Neural cell (in vitro differentiated cells): ENCODE data around the gene RGS13. TPM values are rescaled to one million over a fixed set of nuclear protein-coding genes. Genes with fewer than 3 reads are reported as not detected.

Source experiments
- H2AFZ ChIP-seq: fragments of 200-600, 300-800 bp; sonication (generic), shearing (Covaris generic); 2 replicates; pipeline ENCODE4 v1.6.0; 2014; ENCODE audit warnings: low read depth, mild to moderate bottlenecking, antibody characterized with exemption, low read length, moderate library complexity
- H3F3A ChIP-seq: fragments of 200-600 bp; shearing (Covaris generic); 2 replicates; pipeline ENCODE4 v1.6.1; 2016; ENCODE audit warnings: mild to moderate bottlenecking, moderate library complexity, mixed read lengths, antibody characterized with exemption, low read length; ENCODE audit not compliant: insufficient read depth, poor library complexity, severe bottlenecking
- H3K27ac ChIP-seq: fragments of 200-600, 300-800 bp; sonication (generic), shearing (Covaris generic); 2 replicates; pipeline ENCODE4 v1.5.1; 2014; ENCODE audit warnings: mild to moderate bottlenecking, low read length, moderate library complexity
- H3K27me3 ChIP-seq: fragments of 300-800, 200-600 bp; sonication (generic), shearing (Covaris generic); 2 replicates; pipeline ENCODE4 v1.6.0; 2014; ENCODE audit warnings: mild to moderate bottlenecking, low read depth, low read length, moderate library complexity; ENCODE audit not compliant: insufficient read depth
- H3K36me3 ChIP-seq: fragments of 300-800, 200-600 bp; sonication (generic), shearing (Covaris generic); 2 replicates; pipeline ENCODE4 v1.5.1; 2014; ENCODE audit warnings: mild to moderate bottlenecking, antibody characterized with exemption, low read length, moderate library complexity; ENCODE audit not compliant: insufficient read depth
- H3K4me2 ChIP-seq: fragments of 300-800, 200-600 bp; sonication (generic), shearing (Covaris generic); 2 replicates; pipeline ENCODE4 v1.6.0; 2014; ENCODE audit warnings: mild to moderate bottlenecking, low read length
- H3K4me3 ChIP-seq: fragments of 300-800, 200-600 bp; sonication (generic), shearing (Covaris generic); 2 replicates; pipeline ENCODE4 v1.5.1; 2014; ENCODE audit warnings: mild to moderate bottlenecking, low read length, moderate library complexity
- H3K79me2 ChIP-seq: fragments of 200-600 bp; shearing (Covaris generic); replicated peaks from 2 replicates; pipeline ENCODE4 v1.6.0; 2014; ENCODE audit warnings: mild to moderate bottlenecking, low read length, moderate library complexity; ENCODE audit not compliant: insufficient read depth
- H3K9ac ChIP-seq: fragments of 300-800, 200-600 bp; sonication (generic), shearing (Covaris generic); 2 replicates; pipeline ENCODE4 v1.6.1; 2016; ENCODE audit warnings: mild to moderate bottlenecking, low read length, mixed read lengths
- H3K9me2 ChIP-seq: fragments of 200-600 bp; shearing (Covaris generic); 2 replicates; pipeline ENCODE4 v1.6.1; 2016; ENCODE audit warnings: mild to moderate bottlenecking, low read length, mixed read lengths; ENCODE audit not compliant: insufficient read depth
- H3K9me3 ChIP-seq: fragments of 200-600, 300-800 bp; sonication (generic), shearing (Covaris generic); 2 replicates; pipeline ENCODE4 v1.6.1; 2016; ENCODE audit warnings: mild to moderate bottlenecking, mixed run types, low read length, moderate library complexity, mixed read lengths
- H4K20me1 ChIP-seq: fragments of 200-600 bp; shearing (Covaris generic); 2 replicates; pipeline ENCODE4 v1.6.1; 2016; ENCODE audit warnings: mild to moderate bottlenecking, mixed run types; ENCODE audit not compliant: insufficient read depth
- EP300 ChIP-seq: fragments of 450-650 bp; conservative IDR thresholded peaks from 2 replicates; pipeline ENCODE4 v1.6.1; 2014; ENCODE audit warnings: antibody characterized with exemption, mild to moderate bottlenecking, moderate library complexity; ENCODE audit not compliant: poor library complexity, severe bottlenecking
- EZH2 ChIP-seq: fragments of 200-600, 300-800 bp; shearing (Covaris generic), sonication (generic); IDR thresholded peaks from 2 replicates; pipeline ENCODE4 v1.6.1; 2014; ENCODE audit warnings: antibody characterized with exemption, low read length, borderline replicate concordance, mild to moderate bottlenecking; ENCODE audit not compliant: insufficient read depth, poor library complexity, severe bottlenecking
- MXI1 ChIP-seq: fragments of 450-650 bp; conservative IDR thresholded peaks from 2 replicates; pipeline ENCODE4 v1.6.1; 2014; ENCODE audit warnings: antibody characterized with exemption, mild to moderate bottlenecking; ENCODE audit not compliant: poor library complexity, severe bottlenecking
- POLR2AphosphoS5 ChIP-seq: IDR thresholded peaks from 2 replicates; pipeline ENCODE4 v1.6.1; 2012
- RAD21 ChIP-seq: fragments of 450-650 bp; conservative IDR thresholded peaks from 2 replicates; pipeline ENCODE4 v1.6.1; 2014; ENCODE audit warnings: antibody characterized with exemption, mild to moderate bottlenecking, moderate library complexity
- SMC3 ChIP-seq: fragments of 450-650 bp; conservative IDR thresholded peaks from 2 replicates; pipeline ENCODE4 v1.6.1; 2014; ENCODE audit warnings: antibody characterized with exemption, mild to moderate bottlenecking, moderate library complexity; ENCODE audit not compliant: poor library complexity
- TAF1 ChIP-seq: IDR thresholded peaks from 2 replicates; pipeline ENCODE4 v1.6.1; 2012; ENCODE audit warnings: low read depth
- polyA plus RNA-seq: library from polyadenylated mRNA; depleted of rRNA; stranded (reverse); fragments of >200 nt; gene quantifications from 2 replicates; pipeline ENCODE4 v1.2.3, GENCODE V29; 2014
- TF ChIP-seq, protein P1 (sequence below): fragments of 450-650 bp; IDR thresholded peaks from 2 replicates; pipeline ENCODE4 v1.5.1; 2014; ENCODE audit warnings: antibody characterized with exemption, mild to moderate bottlenecking, moderate library complexity; ENCODE audit not compliant: poor library complexity, severe bottlenecking
- TF ChIP-seq, protein P2 (sequence below): IDR thresholded peaks from 2 replicates; pipeline ENCODE4 v1.6.1; 2012; ENCODE audit warnings: borderline replicate concordance

Gene RGS13
- polyA plus RNA-seq, 1 donor from 2014 or later = not detected

DNA sequence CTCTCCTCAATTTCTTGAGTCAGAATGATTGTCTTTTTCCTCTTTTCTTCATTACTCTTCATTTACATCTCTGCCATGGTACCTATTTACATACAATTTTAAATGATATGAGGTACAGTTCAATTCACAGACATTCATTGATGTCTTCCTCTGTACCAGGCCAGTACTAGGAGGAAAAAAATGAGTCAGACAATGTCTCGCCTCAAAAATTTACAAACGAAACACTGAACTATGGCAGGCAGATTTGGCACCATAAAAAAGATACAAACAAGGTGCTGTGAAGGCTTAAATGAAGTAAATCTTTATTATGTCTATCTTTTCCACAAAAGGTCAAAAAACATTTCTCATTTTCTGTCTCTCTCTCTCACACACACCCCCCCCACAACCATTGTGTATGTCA, 71.0 kb downstream of the RGS13 start:
- TF ChIP-seq, protein P1, sequence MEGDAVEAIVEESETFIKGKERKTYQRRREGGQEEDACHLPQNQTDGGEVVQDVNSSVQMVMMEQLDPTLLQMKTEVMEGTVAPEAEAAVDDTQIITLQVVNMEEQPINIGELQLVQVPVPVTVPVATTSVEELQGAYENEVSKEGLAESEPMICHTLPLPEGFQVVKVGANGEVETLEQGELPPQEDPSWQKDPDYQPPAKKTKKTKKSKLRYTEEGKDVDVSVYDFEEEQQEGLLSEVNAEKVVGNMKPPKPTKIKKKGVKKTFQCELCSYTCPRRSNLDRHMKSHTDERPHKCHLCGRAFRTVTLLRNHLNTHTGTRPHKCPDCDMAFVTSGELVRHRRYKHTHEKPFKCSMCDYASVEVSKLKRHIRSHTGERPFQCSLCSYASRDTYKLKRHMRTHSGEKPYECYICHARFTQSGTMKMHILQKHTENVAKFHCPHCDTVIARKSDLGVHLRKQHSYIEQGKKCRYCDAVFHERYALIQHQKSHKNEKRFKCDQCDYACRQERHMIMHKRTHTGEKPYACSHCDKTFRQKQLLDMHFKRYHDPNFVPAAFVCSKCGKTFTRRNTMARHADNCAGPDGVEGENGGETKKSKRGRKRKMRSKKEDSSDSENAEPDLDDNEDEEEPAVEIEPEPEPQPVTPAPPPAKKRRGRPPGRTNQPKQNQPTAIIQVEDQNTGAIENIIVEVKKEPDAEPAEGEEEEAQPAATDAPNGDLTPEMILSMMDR = no peak
- TF ChIP-seq RAD21 = no peak
- no peak for TF ChIP-seq EP300
- TF ChIP-seq, protein P2, sequence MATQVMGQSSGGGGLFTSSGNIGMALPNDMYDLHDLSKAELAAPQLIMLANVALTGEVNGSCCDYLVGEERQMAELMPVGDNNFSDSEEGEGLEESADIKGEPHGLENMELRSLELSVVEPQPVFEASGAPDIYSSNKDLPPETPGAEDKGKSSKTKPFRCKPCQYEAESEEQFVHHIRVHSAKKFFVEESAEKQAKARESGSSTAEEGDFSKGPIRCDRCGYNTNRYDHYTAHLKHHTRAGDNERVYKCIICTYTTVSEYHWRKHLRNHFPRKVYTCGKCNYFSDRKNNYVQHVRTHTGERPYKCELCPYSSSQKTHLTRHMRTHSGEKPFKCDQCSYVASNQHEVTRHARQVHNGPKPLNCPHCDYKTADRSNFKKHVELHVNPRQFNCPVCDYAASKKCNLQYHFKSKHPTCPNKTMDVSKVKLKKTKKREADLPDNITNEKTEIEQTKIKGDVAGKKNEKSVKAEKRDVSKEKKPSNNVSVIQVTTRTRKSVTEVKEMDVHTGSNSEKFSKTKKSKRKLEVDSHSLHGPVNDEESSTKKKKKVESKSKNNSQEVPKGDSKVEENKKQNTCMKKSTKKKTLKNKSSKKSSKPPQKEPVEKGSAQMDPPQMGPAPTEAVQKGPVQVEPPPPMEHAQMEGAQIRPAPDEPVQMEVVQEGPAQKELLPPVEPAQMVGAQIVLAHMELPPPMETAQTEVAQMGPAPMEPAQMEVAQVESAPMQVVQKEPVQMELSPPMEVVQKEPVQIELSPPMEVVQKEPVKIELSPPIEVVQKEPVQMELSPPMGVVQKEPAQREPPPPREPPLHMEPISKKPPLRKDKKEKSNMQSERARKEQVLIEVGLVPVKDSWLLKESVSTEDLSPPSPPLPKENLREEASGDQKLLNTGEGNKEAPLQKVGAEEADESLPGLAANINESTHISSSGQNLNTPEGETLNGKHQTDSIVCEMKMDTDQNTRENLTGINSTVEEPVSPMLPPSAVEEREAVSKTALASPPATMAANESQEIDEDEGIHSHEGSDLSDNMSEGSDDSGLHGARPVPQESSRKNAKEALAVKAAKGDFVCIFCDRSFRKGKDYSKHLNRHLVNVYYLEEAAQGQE = no peak
- TF ChIP-seq MXI1 = no peak
- TF ChIP-seq POLR2AphosphoS5 = no peak
- no peak for TF ChIP-seq TAF1
- TF ChIP-seq EZH2 = no peak
- TF ChIP-seq SMC3 = no peak
- Histone ChIP-seq H3K27me3 (no peaks in the 10 kb centered on the region), H3K9me3 (no peaks in the 10 kb centered on the region), H3K36me3 (no peaks in the 10 kb centered on the region), H3K9me2 (no peaks in the 10 kb centered on the region), H2AFZ (no peak overlapping the region), H3F3A (no peaks in the 10 kb centered on the region), H3K4me2 (no peak overlapping the region), H3K79me2 (no peaks in the 10 kb centered on the region), H3K4me3 (no peak overlapping the region), H3K9ac (no peak overlapping the region), H3K27ac (no peak overlapping the region), H4K20me1 (no peaks in the 10 kb centered on the region)

DNA sequence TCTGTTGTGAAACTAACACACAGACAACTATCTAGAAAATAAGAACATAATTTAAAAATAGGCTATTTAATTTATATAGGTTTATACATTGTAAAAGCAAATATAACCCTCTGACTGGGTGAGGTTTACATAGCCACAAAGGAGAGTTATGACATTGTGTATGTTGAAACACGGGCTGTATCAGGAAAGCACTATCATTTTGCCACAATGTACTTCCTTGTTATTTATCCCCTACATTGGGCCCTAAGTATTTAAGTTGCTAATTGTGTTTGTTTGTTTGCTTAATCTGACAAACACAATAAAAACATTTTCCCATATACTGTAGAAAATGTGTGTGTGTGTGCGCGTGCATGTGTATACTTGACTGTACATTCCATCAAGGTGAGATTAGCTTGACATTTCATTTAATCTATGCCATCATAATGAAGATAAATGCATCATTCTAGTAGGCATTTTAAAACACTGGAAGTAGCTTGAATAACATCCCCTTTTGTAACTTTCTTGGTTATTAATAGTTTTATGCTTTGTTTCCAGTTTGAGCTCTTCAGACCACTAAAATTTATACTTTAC, 72.1 kb downstream of the RGS13 start:
- Histone ChIP-seq H3F3A (no peaks in the 10 kb centered on the region), H3K4me3 (no peak overlapping the region), H3K9me2 (no peaks in the 10 kb centered on the region), H3K27ac (no peak overlapping the region), H2AFZ (no peak overlapping the region), H3K27me3 (no peaks in the 10 kb centered on the region), H3K4me2 (no peak overlapping the region), H3K36me3 (no peaks in the 10 kb centered on the region), H4K20me1 (no peaks in the 10 kb centered on the region), H3K9me3 (no peaks in the 10 kb centered on the region), H3K79me2 (no peaks in the 10 kb centered on the region), H3K9ac (no peak overlapping the region)
- TF ChIP-seq, protein P2 = no peak
- TF ChIP-seq RAD21 (no peak), POLR2AphosphoS5 (no peak), SMC3 (no peak), MXI1 (no peak), TAF1 (no peak), EZH2 (no peak), EP300 (no peak)
- TF ChIP-seq, protein P1 = no peak
